Left hindlimb (tissue), 1 donor: ENCODE measurements around the gene WASHC2A.
"Not testable (repeated sequence)": the region's sequence is repeated elsewhere in the genome, so short reads cannot be mapped to it uniquely, and the experiment has no call there.

Experiments used
- DNase-seq: peaks from one replicate; pipeline ENCODE4 v3.0.0-alpha.2; 2018

Gene WASHC2A

DNA sequence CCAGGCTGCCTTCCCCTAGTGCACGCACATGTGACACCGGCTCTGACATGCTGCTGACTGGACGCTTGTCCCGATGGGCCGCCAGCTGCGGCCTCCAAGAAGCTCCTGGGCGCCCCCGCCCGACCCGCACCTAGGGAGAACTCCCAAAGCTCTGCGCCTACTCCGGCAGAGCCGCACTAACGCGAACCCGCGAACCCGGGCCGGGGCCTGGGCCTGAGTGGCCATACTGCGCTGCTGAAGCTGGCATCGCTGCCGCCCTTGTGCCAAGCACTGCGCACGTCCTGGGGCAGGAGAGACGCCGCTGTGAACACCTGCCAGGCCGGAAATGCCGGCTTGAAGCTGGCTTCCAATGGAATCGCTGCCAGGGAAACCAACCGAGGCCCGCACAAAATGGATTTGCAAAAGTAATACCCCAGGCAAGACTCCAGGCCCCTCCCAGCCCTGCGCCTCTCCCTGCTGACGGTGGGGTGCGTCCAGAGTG, 85.1 kb downstream of the WASHC2A start:
- DNase-seq, result no peak

GRCh38 chr10:50157868-50158267, 90.1 kb downstream of the WASHC2A start:
- not testable (repeated sequence) for DNase-seq

DNA sequence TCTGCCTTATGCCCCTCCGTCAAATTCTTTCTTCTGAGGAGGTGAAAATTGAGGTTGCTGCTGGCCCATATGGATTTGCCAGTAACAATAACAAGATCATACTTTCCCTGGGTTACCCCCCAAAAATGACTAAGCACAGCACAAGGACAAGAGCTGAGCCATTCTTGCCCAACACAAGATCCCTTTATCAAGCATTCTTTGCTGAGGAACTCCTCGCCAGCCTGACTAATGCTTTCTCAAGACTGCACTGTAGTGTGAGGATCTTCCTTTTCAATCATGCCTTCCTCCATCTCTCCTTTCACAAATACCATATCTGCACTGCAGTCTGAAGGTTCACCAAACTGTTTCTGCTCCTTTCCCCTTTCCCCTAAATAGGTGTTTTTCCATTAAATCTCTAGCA, 92.1 kb downstream of the WASHC2A start:
- DNase-seq, result not testable (repeated sequence)

DNA sequence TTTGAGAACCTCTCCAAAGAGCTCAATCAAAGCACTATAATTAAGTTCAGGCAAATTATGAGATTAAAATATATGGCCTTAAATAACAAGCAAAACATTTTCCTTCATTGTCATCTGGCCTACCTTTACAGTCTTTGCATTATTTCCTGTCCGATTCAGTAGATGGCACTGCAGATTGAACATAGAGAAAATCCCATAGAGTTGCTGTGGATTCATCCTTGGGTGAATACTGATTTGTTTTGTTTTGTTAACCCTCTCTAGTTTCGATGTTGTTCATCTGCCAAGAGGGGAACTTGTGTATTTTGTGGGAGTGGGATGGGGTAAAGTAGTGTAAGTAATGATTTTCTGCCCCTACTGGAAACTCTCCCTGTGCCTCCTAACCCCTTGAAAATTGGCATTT, 97.3 kb downstream of the WASHC2A start:
- not testable (repeated sequence) for DNase-seq

DNA sequence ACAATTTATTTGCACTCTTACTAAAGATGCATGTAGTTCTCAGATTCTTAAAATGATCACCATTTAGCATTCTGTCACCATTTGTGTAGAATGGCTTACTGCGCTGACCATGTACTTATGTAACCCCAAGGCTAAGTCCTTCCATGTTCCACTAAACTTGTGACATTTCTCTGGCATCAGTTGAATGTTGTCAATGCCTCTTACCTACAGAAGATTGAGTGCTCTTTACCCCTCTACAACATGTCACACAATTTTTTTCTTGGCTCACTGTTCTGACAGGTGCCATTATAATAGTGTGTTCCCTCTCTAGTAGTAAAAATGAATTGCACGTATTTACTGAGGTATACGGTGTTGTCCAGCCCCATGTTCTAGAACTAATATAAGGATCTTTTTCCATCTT, 100.1 kb downstream of the WASHC2A start:
- not testable (repeated sequence) for DNase-seq

GRCh38 chr10:50169506-50169905, 101.8 kb downstream of the WASHC2A start:
- DNase-seq, result not testable (repeated sequence)

- not testable (repeated sequence) for DNase-seq
These were observed 107.2 kb downstream of the WASHC2A start for GRCh38 chr10:50174788-50175525.
